ENCODE results near the gene CACNA1E.
"Not testable (repeated sequence)": the region's sequence is repeated elsewhere in the genome, so short reads cannot be mapped to it uniquely, and the experiment has no call there.

The CACNA1E gene

GRCh38 chr1:181518152-181518551, 34.8 kb downstream of the CACNA1E start:
- DNase-seq: no peak

GRCh38 chr1:181522864-181523263, 39.5 kb downstream of the CACNA1E start:
- DNase-seq: no peak

GRCh38 chr1:181525104-181525721, 41.9 kb downstream of the CACNA1E start:
- no peak for DNase-seq

GRCh38 chr1:181528241-181528640, 44.9 kb downstream of the CACNA1E start:
- DNase-seq: not testable (repeated sequence)

- no peak for DNase-seq
Measured at GRCh38 chr1:181531441-181531840, 48.1 kb downstream of the CACNA1E start.

- DNase-seq: no peak
Measured at GRCh38 chr1:181531951-181532600, 48.8 kb downstream of the CACNA1E start.

GRCh38 chr1:181538836-181539235, 55.5 kb downstream of the CACNA1E start:
- no peak for DNase-seq

- DNase-seq: no peak
Measured at GRCh38 chr1:181541458-181541857, 58.1 kb downstream of the CACNA1E start.

GRCh38 chr1:181541947-181542346, 58.6 kb downstream of the CACNA1E start:
- DNase-seq: no peak

- not testable (repeated sequence) for DNase-seq
Measured at GRCh38 chr1:181542406-181542805, 59.1 kb downstream of the CACNA1E start.

GRCh38 chr1:181545395-181545794, 62.1 kb downstream of the CACNA1E start:
- no peak for DNase-seq

GRCh38 chr1:181548497-181548896, 65.2 kb downstream of the CACNA1E start:
- no peak for DNase-seq

- DNase-seq: no peak
Measured at GRCh38 chr1:181551249-181551648, 67.9 kb downstream of the CACNA1E start.

GRCh38 chr1:181551754-181552153, 68.4 kb downstream of the CACNA1E start:
- DNase-seq: no peak

GRCh38 chr1:181554465-181554864, 71.1 kb downstream of the CACNA1E start:
- DNase-seq: no peak

GRCh38 chr1:181556631-181557030, 73.3 kb downstream of the CACNA1E start:
- no peak for DNase-seq

GRCh38 chr1:181557313-181557712, 74.0 kb downstream of the CACNA1E start:
- DNase-seq: no peak

GRCh38 chr1:181558416-181558815, 75.1 kb downstream of the CACNA1E start:
- no peak for DNase-seq

- DNase-seq: no peak
Measured at GRCh38 chr1:181559142-181559541, 75.8 kb downstream of the CACNA1E start.

- no peak for DNase-seq
Measured at GRCh38 chr1:181562395-181562794, 79.1 kb downstream of the CACNA1E start.

GRCh38 chr1:181568736-181569135, 85.4 kb downstream of the CACNA1E start:
- no peak for DNase-seq

- DNase-seq: no peak
Measured at GRCh38 chr1:181577475-181577874, 94.2 kb downstream of the CACNA1E start.

- no peak for DNase-seq
Measured at GRCh38 chr1:181583598-181583997, 100.3 kb downstream of the CACNA1E start.

- DNase-seq: no peak
Measured at GRCh38 chr1:181587870-181588438, 104.6 kb downstream of the CACNA1E start.

Data from CD4-positive, alpha-beta T cell treated with Interleukin-6 for 4 hours (primary cell).